GM21515 (cell line): Measurements from ENCODE around the gene SAP30BP.
A peak's percentile ranks its signal among the peaks of the same experiment; 100 is the strongest.

Source experiments
- ATAC-seq: cut with Tn5 transposase; IDR thresholded peaks from one replicate; pipeline ENCODE4 v1.9.1; 2021; ENCODE audit not compliant: unreplicated experiment

SAP30BP gene

DNA sequence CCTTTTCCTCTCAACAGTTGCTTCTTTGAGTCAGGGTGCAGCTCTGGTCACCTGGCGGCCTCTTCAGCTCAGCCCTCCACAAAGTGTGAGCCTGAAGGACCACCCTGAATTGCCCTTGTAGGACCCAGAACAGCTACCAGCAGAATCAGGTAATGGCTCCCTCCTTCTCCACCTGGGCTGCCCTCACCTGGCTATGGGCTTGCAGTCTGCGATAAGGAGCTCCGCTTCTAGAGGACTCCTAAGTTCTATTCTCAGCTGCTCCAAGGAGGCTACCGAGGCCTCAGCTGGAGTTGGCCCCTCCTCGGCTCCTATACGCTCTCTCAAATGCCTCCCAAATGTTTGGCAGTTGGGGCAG lies 20.5 kb upstream of the SAP30BP start:
- ATAC-seq = no peak

DNA sequence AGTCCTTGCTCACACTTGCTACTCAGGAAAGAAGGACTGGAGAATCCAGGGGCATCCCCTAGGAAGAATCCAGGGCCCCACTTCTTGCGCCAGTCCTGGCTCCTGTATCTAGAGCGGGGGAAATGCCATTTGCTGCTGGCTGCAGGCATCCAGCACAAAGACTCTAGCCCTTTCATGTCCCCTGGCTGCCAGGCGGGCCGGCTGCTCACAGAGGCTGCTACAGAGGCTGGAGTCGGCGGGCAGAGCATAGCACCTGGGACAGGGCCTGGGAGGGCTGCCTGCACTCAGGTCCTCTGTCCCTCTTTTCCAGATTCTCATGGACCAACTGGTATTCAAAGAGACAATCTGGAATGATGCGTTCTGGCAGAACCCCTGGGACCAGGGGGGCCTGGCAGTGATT lies 20.1 kb upstream of the SAP30BP start:
- no peak for ATAC-seq

DNA sequence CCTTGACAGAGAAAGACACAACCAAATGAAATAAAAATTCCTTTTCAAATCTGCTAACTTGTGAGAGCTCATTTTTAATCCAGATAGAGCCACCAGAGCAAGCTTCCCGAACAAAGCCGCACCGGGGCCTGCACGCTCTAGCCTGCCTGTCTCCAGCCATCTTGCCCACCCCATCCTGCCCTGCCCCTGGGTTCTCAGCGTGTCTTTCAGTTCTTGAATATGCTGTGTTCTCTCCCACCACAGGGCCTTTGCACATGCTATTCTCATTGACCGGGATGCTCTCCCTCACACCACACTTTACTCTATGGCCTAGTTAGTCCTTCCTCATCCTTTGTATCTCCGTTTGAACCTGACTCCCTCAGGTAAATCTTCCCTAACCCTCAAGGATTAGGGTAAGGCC lies 19.2 kb upstream of the SAP30BP start:
- ATAC-seq = no peak

DNA sequence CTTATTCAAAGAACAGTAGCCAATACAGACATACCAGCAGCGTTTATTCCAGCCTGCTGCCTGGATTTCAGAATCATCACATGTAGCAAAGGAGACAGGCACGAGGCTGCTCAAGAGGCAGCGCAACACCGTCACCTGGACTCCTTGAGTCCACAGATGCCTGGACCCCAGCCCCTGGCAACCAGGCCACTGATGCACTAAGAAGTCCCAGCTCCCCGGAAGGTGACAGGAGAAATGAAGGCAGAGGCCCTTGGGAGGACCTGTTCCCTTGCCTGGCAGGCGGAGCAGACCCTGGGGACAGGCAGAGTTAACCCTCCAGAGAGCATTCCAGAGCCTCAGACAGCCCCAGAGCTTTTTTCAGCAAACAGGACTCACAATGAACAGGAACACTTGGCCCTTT lies 17.5 kb upstream of the SAP30BP start:
- ATAC-seq = no peak

GRCh38 chr17:75650874-75651273 lies 16.3 kb upstream of the SAP30BP start:
- no peak for ATAC-seq

- ATAC-seq = no peak
These were observed 14.8 kb upstream of the SAP30BP start for GRCh38 chr17:75652341-75652740.

GRCh38 chr17:75652934-75653549 lies 14.1 kb upstream of the SAP30BP start:
- no peak for ATAC-seq

GRCh38 chr17:75654176-75654575 lies 13.0 kb upstream of the SAP30BP start:
- ATAC-seq = no peak

DNA sequence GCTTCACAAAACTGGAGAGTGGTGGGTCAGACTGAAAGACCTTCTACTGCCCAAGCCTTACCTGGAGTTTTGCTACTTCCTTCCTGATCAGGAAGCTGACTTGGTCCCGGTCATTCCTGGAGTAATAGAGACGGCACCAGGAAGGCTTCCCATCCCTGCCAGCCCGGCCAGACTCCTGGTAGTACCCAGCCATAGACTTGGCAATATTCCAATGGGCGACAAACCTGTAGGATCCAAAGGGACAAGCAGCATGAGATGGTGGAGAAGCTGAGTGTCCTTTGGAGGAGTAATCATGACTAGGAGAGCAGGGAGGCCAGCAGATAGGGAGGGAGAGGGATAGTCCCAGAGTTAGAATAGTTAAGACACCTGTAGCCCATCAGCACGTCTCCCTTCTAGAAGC lies 8.9 kb upstream of the SAP30BP start:
- no peak for ATAC-seq

DNA sequence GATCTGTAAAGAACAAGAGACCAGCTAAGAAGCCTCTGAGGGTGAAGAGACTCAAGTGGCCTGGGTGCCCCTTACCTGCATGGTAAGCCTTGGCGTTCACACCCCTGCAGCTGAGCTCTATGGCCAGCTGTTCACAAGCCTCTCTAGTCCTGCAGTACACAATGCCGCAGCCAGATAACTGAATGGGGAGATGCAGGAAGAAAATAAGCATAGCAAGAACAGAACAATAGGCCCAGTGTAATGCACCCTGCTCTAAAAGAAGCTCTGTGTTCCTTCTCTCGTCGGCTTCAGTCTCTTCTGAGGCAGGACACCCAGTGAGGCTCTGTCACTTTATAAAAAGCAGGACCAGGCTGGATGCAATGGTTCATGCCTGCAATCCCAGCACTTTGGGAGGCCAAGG lies 5.6 kb upstream of the SAP30BP start:
- ATAC-seq = no peak

GRCh38 chr17:75662511-75662910 lies 4.6 kb upstream of the SAP30BP start:
- ATAC-seq = no peak

- ATAC-seq = peak; percentile 62
These were observed 3.0 kb upstream of the SAP30BP start for GRCh38 chr17:75664099-75664549.

DNA sequence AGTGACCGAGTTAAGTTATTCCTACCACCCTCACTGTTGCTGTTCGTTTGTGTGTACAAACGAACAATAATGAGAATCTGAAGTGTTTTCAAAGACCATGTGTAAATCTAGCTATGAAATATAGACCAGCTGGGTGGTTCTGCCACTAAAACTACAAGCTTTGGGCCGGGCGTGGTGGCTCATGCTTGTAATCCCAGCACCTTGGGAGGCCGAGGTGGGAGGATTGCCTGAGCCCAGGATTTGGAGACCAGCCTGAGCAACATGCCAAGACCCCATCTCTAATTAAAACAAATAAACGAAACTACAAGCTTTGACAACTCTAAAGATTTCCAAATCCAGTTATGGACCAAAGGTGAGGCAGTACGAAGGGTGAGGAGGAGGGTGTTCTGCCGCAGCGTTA lies 1.2 kb upstream of the SAP30BP start:
- no peak for ATAC-seq

DNA sequence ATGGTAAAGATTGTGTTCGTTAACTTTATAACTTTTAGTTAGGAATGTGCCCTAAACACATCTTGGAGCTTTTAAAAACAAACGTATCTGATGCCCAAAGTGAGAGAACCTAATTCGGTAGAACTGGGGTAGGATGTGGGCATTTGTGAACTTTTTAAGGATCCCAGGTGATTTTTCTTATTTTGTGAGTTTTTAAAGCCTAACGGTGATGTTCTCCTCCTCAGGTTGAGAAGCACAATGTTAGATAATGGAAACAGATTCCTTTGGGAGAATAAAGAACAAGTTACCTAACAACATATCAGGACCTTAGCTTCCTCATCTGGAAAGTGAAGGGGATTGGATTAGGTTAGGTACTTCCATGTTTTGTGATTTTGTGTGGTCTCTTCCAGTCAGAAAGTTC lies 687 bp downstream of the SAP30BP start:
- no peak for ATAC-seq

- ATAC-seq = no peak
These were observed 1.4 kb downstream of the SAP30BP start for GRCh38 chr17:75668489-75668888.

DNA sequence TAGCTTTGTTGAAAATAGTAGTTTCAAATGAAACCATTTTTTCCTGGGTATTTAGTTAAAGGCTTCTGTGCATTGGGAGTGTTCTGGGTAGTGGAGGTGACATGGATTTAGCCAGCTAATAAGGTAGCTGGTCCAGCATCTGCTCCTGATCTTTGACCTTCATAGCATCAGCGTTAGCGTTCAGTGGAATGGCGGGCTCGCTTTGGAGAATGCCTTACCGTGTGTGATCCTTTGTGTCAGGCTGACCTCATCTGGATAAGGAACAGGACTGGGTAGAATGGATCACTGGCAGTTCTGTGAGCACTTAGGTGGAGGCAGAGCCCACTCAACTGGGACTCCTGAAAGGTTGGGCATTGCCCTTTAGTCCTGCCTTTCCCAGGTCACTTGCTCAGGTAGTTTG lies 3.7 kb downstream of the SAP30BP start:
- no peak for ATAC-seq

- ATAC-seq = no peak
These were observed 4.9 kb downstream of the SAP30BP start for GRCh38 chr17:75672011-75672410.

- ATAC-seq = no peak
These were observed 6.3 kb downstream of the SAP30BP start for GRCh38 chr17:75673487-75673886.

GRCh38 chr17:75676461-75676860 lies 9.3 kb downstream of the SAP30BP start:
- no peak for ATAC-seq

DNA sequence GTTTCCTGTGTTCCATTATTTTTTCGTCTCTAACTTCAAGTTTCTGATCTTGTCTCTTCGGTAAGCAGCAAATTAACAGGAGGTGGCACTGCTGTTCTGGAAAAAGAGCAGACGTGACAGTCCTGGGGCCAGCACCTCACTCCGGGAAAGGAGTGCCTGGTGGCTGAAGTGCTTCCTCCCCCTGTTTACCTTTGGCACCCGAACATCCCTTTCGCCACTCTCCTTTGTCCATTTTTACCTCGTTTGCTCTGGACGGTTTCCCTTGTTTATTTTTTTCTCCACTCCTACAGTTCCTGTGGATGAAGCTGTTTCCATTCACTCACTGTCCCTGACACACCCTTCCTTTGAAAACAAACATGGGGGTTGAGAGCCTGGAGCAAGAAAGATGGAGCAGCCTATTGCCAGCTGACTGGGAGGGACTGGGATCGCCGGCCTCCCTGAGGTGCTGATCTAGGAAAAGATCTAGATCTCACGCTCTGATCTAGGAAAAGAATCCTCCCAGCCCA lies 12.6 kb downstream of the SAP30BP start:
- no peak for ATAC-seq

DNA sequence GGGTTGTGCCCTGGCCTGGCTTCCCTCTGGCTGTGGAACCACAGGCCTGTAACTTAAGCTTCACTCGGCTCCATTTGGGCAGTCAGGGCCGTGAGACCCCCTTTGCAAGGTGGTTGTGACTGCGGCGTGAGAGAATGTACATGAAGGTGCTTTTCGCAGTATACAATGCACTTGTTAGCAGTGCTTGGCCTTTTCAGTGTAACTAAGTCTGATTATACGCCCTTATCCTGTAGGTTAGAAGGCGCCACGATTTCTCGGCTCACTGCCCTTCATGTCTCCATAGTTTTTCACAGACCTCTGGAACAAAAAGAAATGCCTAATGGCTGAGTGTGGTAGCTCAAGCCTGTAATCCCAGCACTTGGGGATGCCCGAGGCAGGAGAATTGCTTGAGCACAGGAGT lies 13.3 kb downstream of the SAP30BP start:
- ATAC-seq = no peak

DNA sequence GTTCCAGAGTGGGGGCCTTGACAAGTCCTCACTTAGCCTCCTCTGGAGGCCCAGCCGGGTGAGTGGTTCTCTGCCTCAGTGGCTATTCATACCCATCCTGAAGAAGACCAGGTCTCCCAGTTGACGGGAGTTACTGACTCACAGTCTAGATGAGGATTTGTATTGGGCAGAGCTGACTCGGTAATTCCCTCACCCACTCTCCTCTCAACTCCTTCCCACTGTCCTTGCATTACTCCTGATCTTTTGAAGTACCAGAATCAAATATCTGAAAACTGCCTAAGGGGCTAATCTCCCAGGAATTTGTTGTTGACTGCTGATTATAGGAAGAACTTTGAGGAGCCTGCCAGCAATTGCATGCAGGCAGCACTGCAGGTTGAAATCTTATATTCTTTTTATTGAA lies 14.2 kb downstream of the SAP30BP start:
- no peak for ATAC-seq

DNA sequence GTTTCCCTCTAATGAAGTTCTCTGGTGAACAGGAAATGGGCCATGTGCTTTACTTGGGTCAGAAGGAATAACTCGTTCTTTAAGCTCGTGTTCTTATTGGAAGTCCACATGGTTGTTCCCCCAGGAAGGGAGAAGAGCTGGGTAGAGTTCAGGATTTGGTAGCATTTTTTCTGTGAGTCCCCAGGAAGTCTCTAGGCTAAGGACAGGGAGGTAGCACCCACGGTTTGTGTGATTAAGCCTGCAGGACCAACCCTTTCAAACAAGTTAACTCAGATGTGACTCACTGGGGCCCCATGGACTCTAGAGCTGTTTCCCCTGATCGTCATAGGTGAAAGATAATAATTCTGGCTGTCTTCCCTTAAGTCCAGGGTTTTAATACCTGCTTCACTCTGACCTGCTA lies 16.4 kb downstream of the SAP30BP start:
- no peak for ATAC-seq
